Kidney (tissue), 14 donors: ENCODE data around the gene HHAT. TPM values are rescaled to one million over a fixed set of nuclear protein-coding genes. Genes with fewer than 3 reads are reported as not detected.

Experiments used
- DNase-seq, 5 donors: peaks; one replicate each; pipeline ENCODE4 v3.0.0-alpha.2; 2013 to 2020
- FAIRE-seq: peaks from 2 replicates; lab custom pipeline; 2012; peaks lifted over from hg19 to GRCh38; lab: Jason Lieb, UNC
- H3K27ac ChIP-seq, 2 donors: one replicate each; pipeline ENCODE4 v1.7.0; 2013; ENCODE audit warnings: low read depth in 2 of 2, low read length in 2 of 2, inconsistent platforms in 1 of 2
- H3K27me3 ChIP-seq: one replicate; pipeline ENCODE4 v1.7.1; 2013; ENCODE audit warnings: low read length, inconsistent platforms; ENCODE audit not compliant: control insufficient read depth, insufficient read depth
- H3K36me3 ChIP-seq, 3 donors: one replicate each; pipeline versions ENCODE4 v1.7.0 to v1.7.1; 2013; ENCODE audit warnings: low read length in 3 of 3, control low read depth in 1 of 3, inconsistent platforms in 1 of 3; ENCODE audit not compliant: insufficient read depth in 3 of 3, control insufficient read depth in 2 of 3
- H3K4me1 ChIP-seq, 3 donors: one replicate each; pipeline versions ENCODE4 v1.7.0 to v1.7.1; 2013; ENCODE audit warnings: low read length in 3 of 3, inconsistent platforms in 1 of 3, low read depth in 1 of 3; ENCODE audit not compliant: control insufficient read depth in 2 of 3, insufficient read depth in 2 of 3
- H3K4me3 ChIP-seq, 3 donors: one replicate each; pipeline versions ENCODE4 v1.7.0 to v1.8.1; 2013; ENCODE audit warnings: low read length in 3 of 3, control low read depth in 1 of 3, inconsistent platforms in 1 of 3
- H3K9ac ChIP-seq, 3 donors: one replicate each; pipeline versions ENCODE4 v1.7.0 to v1.7.1; 2013; ENCODE audit warnings: low read length in 3 of 3, control low read depth in 1 of 3, inconsistent platforms in 1 of 3
- H3K9me3 ChIP-seq, 3 donors: one replicate each; pipeline versions ENCODE4 v1.7.0 to v1.7.1; 2013; ENCODE audit warnings: low read length in 3 of 3, control low read depth in 1 of 3, inconsistent platforms in 1 of 3; ENCODE audit not compliant: control insufficient read depth in 2 of 3, insufficient read depth in 1 of 3
- intact Hi-C: fragments of 100-400 bp; cut with DNase I; formaldehyde crosslinking; loops from one replicate; pipeline ENCODE4 v1.11.1; 2022
- polyA plus RNA-seq: library from polyadenylated mRNA; stranded (reverse); fragments of 350-450 nt; fragmentation: Illumina TruSeq; extraction: RNeasy Lipid Tissue Mini Kit (QIAGEN cat#74804); gene quantifications from one replicate; pipeline ENCODE4 v1.2.3, GENCODE V29; 2014; ENCODE audit warnings: low read depth, low replicate concordance; ENCODE audit not compliant: insufficient read depth
- total RNA-seq: library from RNA; stranded (reverse); fragmentation: NEBNext Ultra II Directional; extraction: Animal tissue kit (Norgen Biotek cat#: 25700); gene quantifications from one replicate; pipeline ENCODE4 v1.2.1, GENCODE V29; 2021
- TF ChIP-seq, protein P1 (sequence below): IDR thresholded peaks from 3 replicates; pipeline ENCODE4 v1.5.1; 2012; ENCODE audit warnings: mild to moderate bottlenecking, moderate library complexity, borderline replicate concordance; ENCODE audit not compliant: insufficient read depth; ENCODE audit errors: extremely low read depth
- donor health status: control.
- donor health status: control.
- donor health status: control.
- donor health status: control.
- donor health status: control.
- donor health status: DM: yes; HTN: yes; CAD: no.
- donor health status: Normal renal cell carcinoma (clear cell type).

HHAT gene
- total and polyA plus RNA-seq, 2 donors from 2014 or later, result 5.5 to 9.7 TPM

DNA sequence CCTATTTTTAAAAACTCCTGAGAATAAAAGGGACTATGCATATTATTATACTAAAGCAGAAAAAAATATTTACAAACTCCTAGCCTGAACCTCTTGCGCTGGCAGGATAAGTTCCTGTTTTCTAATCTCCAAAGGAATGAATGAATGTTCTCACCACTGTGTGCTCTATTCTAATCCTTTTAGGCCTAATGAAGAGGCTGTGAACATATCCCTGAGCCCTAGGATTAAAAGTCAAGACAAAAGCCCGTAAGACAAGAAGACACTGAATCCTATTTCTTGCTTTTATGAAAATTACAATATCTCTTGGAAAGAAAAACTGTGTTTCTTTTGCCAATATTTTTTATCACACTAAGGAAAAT is 317.5 kb downstream of the HHAT start:
- Histone ChIP-seq H3K36me3 (no peaks in the 10 kb centered on the region), H3K27ac (no peak overlapping the region), H3K4me3 (no peak overlapping the region), H3K9ac (no peak overlapping the region), H3K27me3 (no peaks in the 10 kb centered on the region), H3K9me3 (no peaks in the 10 kb centered on the region), H3K4me1 (no peaks in the 10 kb centered on the region)
- DNase-seq, result no peak
- TF ChIP-seq, protein P1, sequence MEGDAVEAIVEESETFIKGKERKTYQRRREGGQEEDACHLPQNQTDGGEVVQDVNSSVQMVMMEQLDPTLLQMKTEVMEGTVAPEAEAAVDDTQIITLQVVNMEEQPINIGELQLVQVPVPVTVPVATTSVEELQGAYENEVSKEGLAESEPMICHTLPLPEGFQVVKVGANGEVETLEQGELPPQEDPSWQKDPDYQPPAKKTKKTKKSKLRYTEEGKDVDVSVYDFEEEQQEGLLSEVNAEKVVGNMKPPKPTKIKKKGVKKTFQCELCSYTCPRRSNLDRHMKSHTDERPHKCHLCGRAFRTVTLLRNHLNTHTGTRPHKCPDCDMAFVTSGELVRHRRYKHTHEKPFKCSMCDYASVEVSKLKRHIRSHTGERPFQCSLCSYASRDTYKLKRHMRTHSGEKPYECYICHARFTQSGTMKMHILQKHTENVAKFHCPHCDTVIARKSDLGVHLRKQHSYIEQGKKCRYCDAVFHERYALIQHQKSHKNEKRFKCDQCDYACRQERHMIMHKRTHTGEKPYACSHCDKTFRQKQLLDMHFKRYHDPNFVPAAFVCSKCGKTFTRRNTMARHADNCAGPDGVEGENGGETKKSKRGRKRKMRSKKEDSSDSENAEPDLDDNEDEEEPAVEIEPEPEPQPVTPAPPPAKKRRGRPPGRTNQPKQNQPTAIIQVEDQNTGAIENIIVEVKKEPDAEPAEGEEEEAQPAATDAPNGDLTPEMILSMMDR, result no peak
- no peak for FAIRE-seq
- intact Hi-C loops, result no loop called here

DNA sequence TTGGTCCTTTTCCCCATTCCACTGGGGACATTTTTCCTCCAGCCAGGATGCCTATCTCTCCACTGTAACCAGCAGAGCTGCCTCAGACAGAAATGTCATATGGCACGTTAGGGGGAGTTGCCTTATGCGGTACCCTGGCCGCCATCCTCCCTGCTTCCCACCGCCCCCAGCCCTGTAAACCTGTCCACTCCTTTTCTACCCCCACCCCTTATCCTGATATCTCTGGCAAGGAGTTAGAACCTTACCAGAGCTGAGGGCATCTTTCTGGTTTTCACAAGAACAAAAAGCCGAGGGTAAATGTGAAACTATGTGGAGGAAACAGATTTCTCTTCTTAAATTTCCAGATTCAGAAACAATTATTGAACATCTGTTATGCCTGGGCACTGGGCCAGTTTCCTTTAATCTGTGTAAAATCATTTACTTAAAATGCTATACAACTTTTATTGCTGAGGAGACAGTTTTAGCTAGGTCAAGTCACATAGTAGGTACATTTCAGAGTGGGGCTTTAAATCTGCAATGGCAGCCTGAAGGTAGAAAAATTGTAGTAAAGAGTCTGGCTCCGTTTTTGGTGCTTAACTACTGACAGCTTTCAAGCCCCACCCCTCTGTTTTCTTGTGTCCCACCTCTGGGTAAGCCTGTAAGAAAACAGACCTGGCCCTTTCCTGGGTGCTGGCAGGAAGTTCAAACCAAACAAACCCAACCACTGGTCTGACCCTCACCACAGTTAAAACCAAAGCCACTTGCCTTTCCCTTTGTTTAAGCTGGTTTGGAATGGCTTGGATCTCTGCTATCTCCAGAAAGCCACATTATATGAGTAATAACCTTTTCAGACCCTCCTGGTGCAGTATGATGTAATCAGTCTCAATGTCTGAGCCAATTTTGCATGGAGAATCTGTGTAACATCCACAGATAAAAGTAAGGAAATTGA is 319.0 kb downstream of the HHAT start:
- FAIRE-seq, result no peak

DNA sequence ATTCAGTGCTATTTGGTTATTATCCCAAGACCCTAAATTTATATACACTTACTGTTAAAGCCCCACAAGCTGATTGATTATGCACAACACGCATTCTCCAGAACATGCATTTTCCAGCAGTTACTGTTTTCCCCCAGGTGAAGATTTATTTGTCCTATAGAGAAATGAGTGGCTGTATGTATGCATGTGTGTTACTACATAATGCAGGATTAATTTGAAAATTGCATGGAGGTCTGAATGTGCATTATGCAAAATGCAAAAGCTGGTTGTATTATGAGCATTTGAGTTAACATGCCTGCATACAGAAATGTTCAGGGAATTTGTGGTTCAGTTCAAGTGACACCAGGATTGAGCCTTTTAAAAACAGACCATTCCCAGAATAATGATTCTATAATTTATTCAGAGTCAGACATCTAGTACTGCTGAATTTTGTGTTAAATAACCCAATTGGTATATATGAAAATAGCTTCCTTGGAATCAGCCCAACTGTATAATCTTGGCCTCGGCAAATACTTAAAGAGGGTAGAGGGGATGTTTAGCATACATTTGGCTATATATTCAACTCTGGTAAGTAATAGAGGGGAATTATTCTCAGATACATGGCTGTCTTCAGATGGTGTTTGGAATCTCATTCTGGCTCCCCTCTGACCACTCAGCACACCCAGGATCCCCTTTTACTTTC is 320.0 kb downstream of the HHAT start:
- no peak for FAIRE-seq

More for the DNA sequence above, 319.0 kb downstream of the HHAT start:
- Histone ChIP-seq H3K36me3 (no peaks in the 10 kb centered on the region), H3K4me3 (no peak overlapping the region), H3K27me3 (no peaks in the 10 kb centered on the region), H3K9ac (no peak overlapping the region), H3K9me3 (no peaks in the 10 kb centered on the region), H3K4me1 (no peaks in the 10 kb centered on the region), H3K27ac (no peak overlapping the region)
- TF ChIP-seq, protein P1, result no peak
- DNase-seq, result no peak
- intact Hi-C loops, result no loop called here

More for the DNA sequence above, 320.0 kb downstream of the HHAT start:
- DNase-seq, result no peak
- TF ChIP-seq, protein P1, result no peak
- Histone ChIP-seq H3K4me3 (no peak overlapping the region), H3K27me3 (no peaks in the 10 kb centered on the region), H3K4me1 (no peaks in the 10 kb centered on the region), H3K9ac (no peak overlapping the region), H3K27ac (no peak overlapping the region), H3K9me3 (peaks cover 0 to under 1% (median 0%) of the 10 kb centered on the region in 3 donors), H3K36me3 (no peaks in the 10 kb centered on the region)
- intact Hi-C loops, result no loop called here
